ENCODE data around the gene CLEC1A.

GRCh38 chr12:10115890-10116289, 17.1 kb upstream of the CLEC1A start:
- TF ChIP-seq CTCF (conservative IDR thresholded peaks at IDR 0.05; ENCODE audit: low read length), result no peak
- no peak for TF ChIP-seq EZH2phosphoT487 (IDR thresholded peaks at IDR 0.05; ENCODE audit: borderline replicate concordance, low read depth, low read length)
